Liver (tissue), 3 donors: ENCODE results near the gene GATAD1.

ENCODE experiments used
- CTCF ChIP-seq: fragments of 150-350 bp; IDR thresholded peaks from 2 replicates; pipeline ENCODE4 v1.5.1; 2017; ENCODE audit warnings: improper control_type of control experiment, low read depth, low read length; ENCODE audit not compliant: missing input control
- TAF1 ChIP-seq: conservative IDR thresholded peaks from 2 replicates; pipeline ENCODE4 v1.6.1; 2016; ENCODE audit warnings: antibody characterized with exemption, mild to moderate bottlenecking
- donor health status: healthy.
- donor health status: healthy.

DNA sequence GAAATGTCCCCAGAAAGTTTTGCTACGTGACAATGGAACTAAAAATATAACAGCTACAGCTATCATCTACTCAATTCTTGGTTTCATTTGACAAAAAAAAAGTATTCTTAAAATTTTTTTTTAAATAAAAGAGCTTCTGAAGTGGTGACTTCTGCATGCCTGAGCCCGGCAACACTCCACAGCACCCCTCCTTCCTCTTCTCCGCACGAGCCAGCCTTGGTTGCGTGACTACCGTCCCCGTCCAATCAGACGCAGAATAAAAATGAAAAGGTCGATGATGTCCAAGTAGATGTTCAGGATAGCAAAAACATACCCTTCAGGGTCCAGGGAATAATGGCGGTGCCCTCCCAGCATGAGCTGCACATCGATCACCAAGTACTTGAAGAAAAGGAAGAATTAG is 34.5 kb upstream of the GATAD1 start:
- TF ChIP-seq TAF1 (no peak), CTCF (no peak)
